Measurements from ENCODE around the gene LHX2. TPM values are rescaled to one million over a fixed set of nuclear protein-coding genes. Genes with fewer than 3 reads are reported as not detected.

The LHX2 gene
- total and polyA plus RNA-seq, 2 experiments from 2014 or later, result not detected

DNA sequence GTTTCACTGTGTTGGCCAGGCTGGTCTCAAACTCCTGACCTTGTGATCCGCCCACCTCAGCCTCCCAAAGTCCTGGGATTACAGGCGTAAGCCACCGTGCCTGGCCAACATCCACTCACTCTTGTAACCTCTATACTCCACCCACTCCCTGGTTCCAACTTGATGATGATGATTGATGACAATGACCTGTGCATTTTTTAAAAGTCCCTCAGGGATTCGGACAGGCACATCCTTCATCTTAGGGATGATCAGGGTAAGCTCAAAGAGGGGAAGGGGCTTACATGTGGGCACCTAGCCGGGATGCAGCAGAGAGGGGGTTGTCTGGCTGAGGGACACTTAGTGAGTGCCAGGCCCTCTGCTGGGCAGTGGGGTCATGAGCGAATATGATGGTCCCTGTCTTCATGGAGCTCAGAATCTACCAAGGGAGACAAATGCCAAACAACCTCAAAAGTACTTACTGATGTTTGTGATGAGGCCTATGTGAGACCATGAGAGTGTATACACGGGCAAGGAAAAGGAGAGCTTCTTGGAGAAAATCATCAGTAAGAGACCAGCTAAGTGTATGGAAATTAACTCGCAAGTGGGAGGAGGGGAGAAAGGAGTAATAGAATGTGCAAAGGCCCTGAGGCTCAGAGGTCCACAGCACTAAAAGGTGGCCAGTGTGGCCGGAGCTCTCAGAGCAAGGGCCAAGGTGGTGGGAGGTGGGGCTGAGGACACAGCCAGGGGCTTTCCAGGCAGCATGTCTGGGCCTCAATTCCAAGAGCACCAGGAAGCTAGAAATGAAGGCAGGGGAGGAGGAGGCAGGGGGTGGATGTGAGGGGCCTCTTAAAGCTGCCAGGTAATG is 27.4 kb downstream of the LHX2 start:
- DNase-seq (ENCODE audit: low spot score), result no peak
- H3K36me3 ChIP-seq (replicated peaks; ENCODE audit: insufficient read depth, low read depth), result no peaks in the 10 kb centered on the region
- H2AFZ ChIP-seq, result no peak overlapping the region
- no peak overlapping the region for H3K4me2 ChIP-seq
- no peak for TF ChIP-seq EZH2phosphoT487 (IDR thresholded peaks at IDR 0.05; ENCODE audit: low read depth, severe bottlenecking, unreplicated experiment)
- TF ChIP-seq EZH2 (IDR thresholded peaks at IDR 0.05; ENCODE audit: borderline replicate concordance), result no peak
- TF ChIP-seq, protein P1, sequence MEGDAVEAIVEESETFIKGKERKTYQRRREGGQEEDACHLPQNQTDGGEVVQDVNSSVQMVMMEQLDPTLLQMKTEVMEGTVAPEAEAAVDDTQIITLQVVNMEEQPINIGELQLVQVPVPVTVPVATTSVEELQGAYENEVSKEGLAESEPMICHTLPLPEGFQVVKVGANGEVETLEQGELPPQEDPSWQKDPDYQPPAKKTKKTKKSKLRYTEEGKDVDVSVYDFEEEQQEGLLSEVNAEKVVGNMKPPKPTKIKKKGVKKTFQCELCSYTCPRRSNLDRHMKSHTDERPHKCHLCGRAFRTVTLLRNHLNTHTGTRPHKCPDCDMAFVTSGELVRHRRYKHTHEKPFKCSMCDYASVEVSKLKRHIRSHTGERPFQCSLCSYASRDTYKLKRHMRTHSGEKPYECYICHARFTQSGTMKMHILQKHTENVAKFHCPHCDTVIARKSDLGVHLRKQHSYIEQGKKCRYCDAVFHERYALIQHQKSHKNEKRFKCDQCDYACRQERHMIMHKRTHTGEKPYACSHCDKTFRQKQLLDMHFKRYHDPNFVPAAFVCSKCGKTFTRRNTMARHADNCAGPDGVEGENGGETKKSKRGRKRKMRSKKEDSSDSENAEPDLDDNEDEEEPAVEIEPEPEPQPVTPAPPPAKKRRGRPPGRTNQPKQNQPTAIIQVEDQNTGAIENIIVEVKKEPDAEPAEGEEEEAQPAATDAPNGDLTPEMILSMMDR (IDR thresholded peaks at IDR 0.05; ENCODE audit: poor library complexity), result no peak
- peaks cover 11% of the 10 kb centered on the region for H3K4me1 ChIP-seq (ENCODE audit: insufficient read depth)
- H3K79me2 ChIP-seq, result no peaks in the 10 kb centered on the region
- no peaks in the 10 kb centered on the region for H3K9me2 ChIP-seq (replicated peaks; ENCODE audit: insufficient read depth)
- H3K9me3 ChIP-seq (ENCODE audit: low read depth), result no peaks in the 10 kb centered on the region
- no peaks in the 10 kb centered on the region for H4K20me1 ChIP-seq (ENCODE audit: insufficient read depth, poor library complexity, severe bottlenecking)
- H3K4me3 ChIP-seq, result no peak overlapping the region
- peaks cover 85% of the 10 kb centered on the region for H3K27me3 ChIP-seq
- no peak overlapping the region for H3K27ac ChIP-seq
- WGBS (ENCODE audit: low lambda C conversion rate, missing lambda C conversion rate), result 84% methylated on average over 9 of the region's 9 CpGs

GRCh38 chr9:124040186-124040931 is 28.8 kb downstream of the LHX2 start:
- Histone ChIP-seq H4K20me1 (ENCODE audit: insufficient read depth, poor library complexity, severe bottlenecking) (no peaks in the 10 kb centered on the region), H3K9me2 (replicated peaks; ENCODE audit: insufficient read depth) (no peaks in the 10 kb centered on the region), H3K4me1 (ENCODE audit: insufficient read depth) (peaks cover 11% of the 10 kb centered on the region), H3K4me3 (peak overlapping the region; percentile 45), H3K79me2 (no peaks in the 10 kb centered on the region), H3K9me3 (ENCODE audit: low read depth) (no peaks in the 10 kb centered on the region), H3K4me2 (peak overlapping the region; percentile 98), H3K27ac (no peak overlapping the region), H3K27me3 (peaks cover 85% of the 10 kb centered on the region), H2AFZ (peak overlapping the region; percentile 68), H3K36me3 (replicated peaks; ENCODE audit: insufficient read depth, low read depth) (no peaks in the 10 kb centered on the region)
- WGBS (ENCODE audit: low lambda C conversion rate, missing lambda C conversion rate), result 47% methylated on average over 17 of the region's 21 CpGs
- TF ChIP-seq EZH2phosphoT487 (IDR thresholded peaks at IDR 0.05; ENCODE audit: low read depth, severe bottlenecking, unreplicated experiment) (no peak), EZH2 (IDR thresholded peaks at IDR 0.05; ENCODE audit: borderline replicate concordance) (no peak)
- TF ChIP-seq, protein P1 (IDR thresholded peaks at IDR 0.05; ENCODE audit: poor library complexity), result no peak
- no peak for DNase-seq (ENCODE audit: low spot score)

GRCh38 chr9:124040935-124041816 is 29.6 kb downstream of the LHX2 start:
- TF ChIP-seq EZH2phosphoT487 (IDR thresholded peaks at IDR 0.05; ENCODE audit: low read depth, severe bottlenecking, unreplicated experiment), result no peak
- TF ChIP-seq, protein P1 (IDR thresholded peaks at IDR 0.05; ENCODE audit: poor library complexity), result peak; percentile 84
- H3K79me2 ChIP-seq, result no peaks in the 10 kb centered on the region
- DNase-seq (ENCODE audit: low spot score), result peak; percentile 63
- H3K9me3 ChIP-seq (ENCODE audit: low read depth), result no peaks in the 10 kb centered on the region
- H3K4me1 ChIP-seq (ENCODE audit: insufficient read depth), result peaks cover 11% of the 10 kb centered on the region
- peak overlapping the region; percentile 98 for H3K4me2 ChIP-seq
- H3K36me3 ChIP-seq (replicated peaks; ENCODE audit: insufficient read depth, low read depth), result no peaks in the 10 kb centered on the region
- peak overlapping the region; percentile 68 for H2AFZ ChIP-seq
- peaks cover 85% of the 10 kb centered on the region for H3K27me3 ChIP-seq
- 16% methylated on average over 49 of the region's 55 CpGs for WGBS (ENCODE audit: low lambda C conversion rate, missing lambda C conversion rate)
- H3K4me3 ChIP-seq, result peak overlapping the region; percentile 45
- H3K27ac ChIP-seq, result no peak overlapping the region
- H4K20me1 ChIP-seq (ENCODE audit: insufficient read depth, poor library complexity, severe bottlenecking), result no peaks in the 10 kb centered on the region
- no peaks in the 10 kb centered on the region for H3K9me2 ChIP-seq (replicated peaks; ENCODE audit: insufficient read depth)
